GM19438 (cell line): ENCODE measurements around the gene OGFOD3.

ENCODE experiments used
- ATAC-seq: cut with Tn5 transposase; IDR thresholded peaks from one replicate; pipeline ENCODE4 v1.9.1; 2021; ENCODE audit warnings: low read depth; ENCODE audit not compliant: unreplicated experiment

OGFOD3 gene

GRCh38 chr17:82343560-82343959 is 74.8 kb downstream of the OGFOD3 start:
- no peak for ATAC-seq

- no peak for ATAC-seq
Observed at GRCh38 chr17:82342361-82343079, 75.9 kb downstream of the OGFOD3 start.

GRCh38 chr17:82339634-82340580 is 78.5 kb downstream of the OGFOD3 start:
- ATAC-seq = no peak
